ENCODE data around the gene CCDC192. TPM values are rescaled to one million over a fixed set of nuclear protein-coding genes. Genes with fewer than 3 reads are reported as not detected.

The CCDC192 gene
- total RNA-seq, 1 experiment from 2014 or later: 0.52 TPM

DNA sequence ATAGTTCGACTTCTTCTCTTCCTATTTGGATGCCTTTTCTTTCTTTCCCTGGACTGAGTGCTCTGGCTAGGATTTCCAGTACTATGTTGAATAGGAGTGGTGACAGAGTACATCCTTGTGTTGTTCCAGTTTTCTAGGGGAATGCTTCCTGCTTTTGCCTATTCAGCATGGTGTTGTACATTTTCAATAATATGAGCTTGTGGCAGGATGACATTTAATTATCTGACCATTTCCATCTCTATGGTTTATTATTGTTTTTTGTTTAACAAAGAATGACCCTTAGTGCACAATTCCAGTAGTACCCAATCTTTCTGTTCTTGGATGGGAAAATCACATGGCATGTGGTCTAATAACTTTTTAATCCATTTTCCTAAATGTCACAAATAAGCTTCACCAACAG is 244.8 kb downstream of the CCDC192 start (continued):
- TF ChIP-seq, protein P1, sequence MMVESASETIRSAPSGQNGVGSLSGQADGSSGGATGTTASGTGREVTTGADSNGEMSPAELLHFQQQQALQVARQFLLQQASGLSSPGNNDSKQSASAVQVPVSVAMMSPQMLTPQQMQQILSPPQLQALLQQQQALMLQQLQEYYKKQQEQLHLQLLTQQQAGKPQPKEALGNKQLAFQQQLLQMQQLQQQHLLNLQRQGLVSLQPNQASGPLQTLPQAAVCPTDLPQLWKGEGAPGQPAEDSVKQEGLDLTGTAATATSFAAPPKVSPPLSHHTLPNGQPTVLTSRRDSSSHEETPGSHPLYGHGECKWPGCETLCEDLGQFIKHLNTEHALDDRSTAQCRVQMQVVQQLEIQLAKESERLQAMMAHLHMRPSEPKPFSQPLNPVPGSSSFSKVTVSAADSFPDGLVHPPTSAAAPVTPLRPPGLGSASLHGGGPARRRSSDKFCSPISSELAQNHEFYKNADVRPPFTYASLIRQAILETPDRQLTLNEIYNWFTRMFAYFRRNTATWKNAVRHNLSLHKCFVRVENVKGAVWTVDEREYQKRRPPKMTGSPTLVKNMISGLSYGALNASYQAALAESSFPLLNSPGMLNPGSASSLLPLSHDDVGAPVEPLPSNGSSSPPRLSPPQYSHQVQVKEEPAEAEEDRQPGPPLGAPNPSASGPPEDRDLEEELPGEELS (CRISPR knock-in tag; IDR thresholded peaks at IDR 0.05): no peak

DNA sequence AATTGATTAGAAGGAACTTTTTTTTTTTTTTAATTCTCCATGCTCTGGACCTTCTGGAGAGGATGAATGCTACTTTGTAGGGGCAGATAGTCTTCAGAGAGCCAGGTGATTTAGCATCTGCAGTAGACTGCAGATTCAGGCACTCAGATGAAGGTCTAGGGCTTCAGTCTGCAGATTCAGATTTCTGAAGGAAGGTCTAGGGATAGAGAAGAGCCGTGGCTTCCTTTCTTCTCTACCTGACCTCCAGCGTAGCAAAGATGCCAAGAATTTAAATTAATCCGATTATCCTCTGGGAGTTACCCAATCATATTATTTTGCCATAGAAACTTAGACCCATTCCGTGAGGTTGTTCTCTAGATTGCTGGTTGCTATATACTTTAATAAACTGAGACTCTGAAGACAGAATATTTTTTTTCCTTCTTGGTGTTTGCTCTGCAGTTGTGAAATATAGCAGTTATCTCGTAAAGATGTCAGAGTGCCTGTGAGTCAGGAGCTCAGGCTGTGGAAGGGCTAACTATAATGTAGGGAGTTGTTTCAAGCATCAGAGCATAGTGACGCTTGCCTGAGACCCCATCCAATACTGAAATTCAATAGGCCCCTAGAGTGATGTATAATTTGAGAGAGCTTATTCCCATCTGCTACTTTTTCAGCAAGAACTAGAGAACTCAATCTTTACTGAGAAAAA is 247.7 kb downstream of the CCDC192 start:
- H3K27me3 Mint-ChIP-seq (ENCODE audit: low read depth): peaks cover 56% of the 10 kb centered on the region
- no peak overlapping the region for H3K4me3 Mint-ChIP-seq
- no peak for ATAC-seq
- H3K4me1 Mint-ChIP-seq: no peaks in the 10 kb centered on the region
- H3K36me3 Mint-ChIP-seq: no peaks in the 10 kb centered on the region
- POLR2A ChIA-PET: no interaction called here
- H3K9me3 Mint-ChIP-seq: peaks cover 6% of the 10 kb centered on the region
- CTCF ChIA-PET: no interaction called here
- no peak overlapping the region for H3K27ac Mint-ChIP-seq
- DNase-seq (ENCODE audit: low spot score): no peak
- TF ChIP-seq, protein P1 (CRISPR knock-in tag; IDR thresholded peaks at IDR 0.05): no peak
- TF ChIP-seq ZNF416 (CRISPR knock-in tag; IDR thresholded peaks at IDR 0.05) (no peak), ZNF671 (CRISPR knock-in tag; IDR thresholded peaks at IDR 0.05) (no peak), ATF1 (CRISPR knock-in tag; IDR thresholded peaks at IDR 0.05) (no peak), ZBTB21 (CRISPR knock-in tag; IDR thresholded peaks at IDR 0.05; ENCODE audit: borderline replicate concordance) (no peak), HMGA2 (CRISPR knock-in tag; IDR thresholded peaks at IDR 0.05) (no peak), ZNF232 (CRISPR knock-in tag; IDR thresholded peaks at IDR 0.05) (no peak), SMAD4 (CRISPR knock-in tag; IDR thresholded peaks at IDR 0.05) (no peak), AR (CRISPR knock-in tag; IDR thresholded peaks at IDR 0.05) (no peak), GRHL2 (CRISPR knock-in tag; IDR thresholded peaks at IDR 0.05; ENCODE audit: insufficient replicate concordance, severe bottlenecking) (no peak), CDX4 (CRISPR knock-in tag; IDR thresholded peaks at IDR 0.05; ENCODE audit: borderline replicate concordance) (no peak), ZNF396 (CRISPR knock-in tag; IDR thresholded peaks at IDR 0.05; ENCODE audit: borderline replicate concordance) (no peak), GABPB1 (CRISPR knock-in tag; IDR thresholded peaks at IDR 0.05) (no peak), JUN (CRISPR knock-in tag; IDR thresholded peaks at IDR 0.05) (no peak)
- TF ChIP-seq, protein P2, sequence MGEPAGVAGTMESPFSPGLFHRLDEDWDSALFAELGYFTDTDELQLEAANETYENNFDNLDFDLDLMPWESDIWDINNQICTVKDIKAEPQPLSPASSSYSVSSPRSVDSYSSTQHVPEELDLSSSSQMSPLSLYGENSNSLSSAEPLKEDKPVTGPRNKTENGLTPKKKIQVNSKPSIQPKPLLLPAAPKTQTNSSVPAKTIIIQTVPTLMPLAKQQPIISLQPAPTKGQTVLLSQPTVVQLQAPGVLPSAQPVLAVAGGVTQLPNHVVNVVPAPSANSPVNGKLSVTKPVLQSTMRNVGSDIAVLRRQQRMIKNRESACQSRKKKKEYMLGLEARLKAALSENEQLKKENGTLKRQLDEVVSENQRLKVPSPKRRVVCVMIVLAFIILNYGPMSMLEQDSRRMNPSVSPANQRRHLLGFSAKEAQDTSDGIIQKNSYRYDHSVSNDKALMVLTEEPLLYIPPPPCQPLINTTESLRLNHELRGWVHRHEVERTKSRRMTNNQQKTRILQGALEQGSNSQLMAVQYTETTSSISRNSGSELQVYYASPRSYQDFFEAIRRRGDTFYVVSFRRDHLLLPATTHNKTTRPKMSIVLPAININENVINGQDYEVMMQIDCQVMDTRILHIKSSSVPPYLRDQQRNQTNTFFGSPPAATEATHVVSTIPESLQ (CRISPR knock-in tag; IDR thresholded peaks at IDR 0.05): no peak
- TF ChIP-seq, protein P3, sequence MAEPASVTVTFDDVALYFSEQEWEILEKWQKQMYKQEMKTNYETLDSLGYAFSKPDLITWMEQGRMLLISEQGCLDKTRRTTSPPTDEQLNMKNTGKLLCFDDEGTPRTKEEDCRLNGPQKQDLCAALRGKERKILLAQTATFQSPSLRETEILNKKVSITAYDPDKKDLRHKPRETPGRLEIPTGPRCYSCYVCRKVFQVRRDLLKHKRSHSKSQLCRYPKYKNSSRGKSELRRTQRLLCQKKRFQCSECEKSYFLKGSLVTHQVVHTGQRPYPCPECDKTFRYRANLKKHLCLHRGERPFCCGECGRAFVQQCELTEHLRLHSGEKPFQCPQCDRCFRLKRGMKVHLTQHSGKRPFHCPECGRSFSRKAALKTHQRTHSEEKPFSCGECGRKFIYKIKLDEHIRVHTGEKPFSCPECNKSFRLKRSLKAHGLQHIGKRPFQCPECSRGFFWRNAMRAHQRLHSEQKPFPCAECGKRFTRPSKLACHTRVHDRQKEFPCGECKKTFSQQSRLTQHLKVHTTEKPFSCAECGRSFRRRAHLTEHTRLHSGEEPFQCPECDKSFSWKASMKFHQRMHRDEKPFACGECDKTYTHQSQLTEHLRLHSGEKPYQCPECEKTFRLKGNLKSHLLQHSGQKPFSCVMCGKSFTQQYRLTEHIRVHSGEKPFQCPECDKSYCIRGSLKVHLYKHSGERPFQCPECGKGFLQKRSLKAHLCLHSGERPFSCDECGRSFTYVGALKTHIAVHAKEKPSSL (CRISPR knock-in tag; conservative IDR thresholded peaks at IDR 0.05): no peak
- TF ChIP-seq, protein P4, sequence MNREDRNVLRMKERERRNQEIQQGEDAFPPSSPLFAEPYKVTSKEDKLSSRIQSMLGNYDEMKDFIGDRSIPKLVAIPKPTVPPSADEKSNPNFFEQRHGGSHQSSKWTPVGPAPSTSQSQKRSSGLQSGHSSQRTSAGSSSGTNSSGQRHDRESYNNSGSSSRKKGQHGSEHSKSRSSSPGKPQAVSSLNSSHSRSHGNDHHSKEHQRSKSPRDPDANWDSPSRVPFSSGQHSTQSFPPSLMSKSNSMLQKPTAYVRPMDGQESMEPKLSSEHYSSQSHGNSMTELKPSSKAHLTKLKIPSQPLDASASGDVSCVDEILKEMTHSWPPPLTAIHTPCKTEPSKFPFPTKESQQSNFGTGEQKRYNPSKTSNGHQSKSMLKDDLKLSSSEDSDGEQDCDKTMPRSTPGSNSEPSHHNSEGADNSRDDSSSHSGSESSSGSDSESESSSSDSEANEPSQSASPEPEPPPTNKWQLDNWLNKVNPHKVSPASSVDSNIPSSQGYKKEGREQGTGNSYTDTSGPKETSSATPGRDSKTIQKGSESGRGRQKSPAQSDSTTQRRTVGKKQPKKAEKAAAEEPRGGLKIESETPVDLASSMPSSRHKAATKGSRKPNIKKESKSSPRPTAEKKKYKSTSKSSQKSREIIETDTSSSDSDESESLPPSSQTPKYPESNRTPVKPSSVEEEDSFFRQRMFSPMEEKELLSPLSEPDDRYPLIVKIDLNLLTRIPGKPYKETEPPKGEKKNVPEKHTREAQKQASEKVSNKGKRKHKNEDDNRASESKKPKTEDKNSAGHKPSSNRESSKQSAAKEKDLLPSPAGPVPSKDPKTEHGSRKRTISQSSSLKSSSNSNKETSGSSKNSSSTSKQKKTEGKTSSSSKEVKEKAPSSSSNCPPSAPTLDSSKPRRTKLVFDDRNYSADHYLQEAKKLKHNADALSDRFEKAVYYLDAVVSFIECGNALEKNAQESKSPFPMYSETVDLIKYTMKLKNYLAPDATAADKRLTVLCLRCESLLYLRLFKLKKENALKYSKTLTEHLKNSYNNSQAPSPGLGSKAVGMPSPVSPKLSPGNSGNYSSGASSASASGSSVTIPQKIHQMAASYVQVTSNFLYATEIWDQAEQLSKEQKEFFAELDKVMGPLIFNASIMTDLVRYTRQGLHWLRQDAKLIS (CRISPR knock-in tag; IDR thresholded peaks at IDR 0.05; ENCODE audit: borderline replicate concordance): no peak
- TF ChIP-seq, protein P5, sequence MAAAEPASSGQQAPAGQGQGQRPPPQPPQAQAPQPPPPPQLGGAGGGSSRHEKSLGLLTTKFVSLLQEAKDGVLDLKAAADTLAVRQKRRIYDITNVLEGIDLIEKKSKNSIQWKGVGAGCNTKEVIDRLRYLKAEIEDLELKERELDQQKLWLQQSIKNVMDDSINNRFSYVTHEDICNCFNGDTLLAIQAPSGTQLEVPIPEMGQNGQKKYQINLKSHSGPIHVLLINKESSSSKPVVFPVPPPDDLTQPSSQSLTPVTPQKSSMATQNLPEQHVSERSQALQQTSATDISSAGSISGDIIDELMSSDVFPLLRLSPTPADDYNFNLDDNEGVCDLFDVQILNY (CRISPR knock-in tag; IDR thresholded peaks at IDR 0.05): no peak

Data from WTC11 (cell line).